Measurements from ENCODE around the gene EIF5B.
"Not testable (repeated sequence)": the region's sequence is repeated elsewhere in the genome, so short reads cannot be mapped to it uniquely, and the experiment has no call there.

EIF5B gene

GRCh38 chr2:99337113-99338028 is at the start of gene EIF5B:
Gene EIF5B (plus strand): TSS chr2:99337389. CDS start chr2:99337555, 166 bp downstream.
- DNase-seq (ENCODE audit: low read depth) = peak; percentile 83

GRCh38 chr2:99297994-99298393 is 39.2 kb upstream of the EIF5B start:
- no peak for DNase-seq (ENCODE audit: low read depth)

GRCh38 chr2:99299580-99299979 is 37.6 kb upstream of the EIF5B start:
- no peak for DNase-seq (ENCODE audit: low read depth)

GRCh38 chr2:99301097-99301496 is 36.1 kb upstream of the EIF5B start, which contains the start of gene LYG1:
Gene LYG1 (minus strand): TSS chr2:99301197. CDS start chr2:99295670, 5,527 bp downstream.
- not testable (repeated sequence) for DNase-seq (ENCODE audit: low read depth)

GRCh38 chr2:99317161-99317872 is 19.9 kb upstream of the EIF5B start:
- no peak for DNase-seq (ENCODE audit: low read depth)

GRCh38 chr2:99317873-99318200 is 19.4 kb upstream of the EIF5B start:
- DNase-seq (ENCODE audit: low read depth) = not testable (repeated sequence)

- no peak for DNase-seq (ENCODE audit: low read depth)
Observed at GRCh38 chr2:99325384-99325783, 11.8 kb upstream of the EIF5B start.

GRCh38 chr2:99335911-99336803 is 1.0 kb upstream of the EIF5B start, which contains the start of gene TXNDC9:
Gene TXNDC9 (minus strand): TSS chr2:99336333. CDS start chr2:99333210, 3,123 bp downstream.
- peak; percentile 98 for DNase-seq (ENCODE audit: low read depth)

GRCh38 chr2:99336804-99337112 is 431 bp upstream of the EIF5B start:
- DNase-seq (ENCODE audit: low read depth) = no peak

- no peak for DNase-seq (ENCODE audit: low read depth)
Observed at GRCh38 chr2:99338029-99338585, 918 bp downstream of the EIF5B start.

GRCh38 chr2:99340669-99341236 is 3.6 kb downstream of the EIF5B start:
- DNase-seq (ENCODE audit: low read depth) = no peak

- no peak for DNase-seq (ENCODE audit: low read depth)
Observed at GRCh38 chr2:99342536-99342935, 5.3 kb downstream of the EIF5B start.

- not testable (repeated sequence) for DNase-seq (ENCODE audit: low read depth)
Observed at GRCh38 chr2:99345446-99345845, 8.3 kb downstream of the EIF5B start.

GRCh38 chr2:99346218-99346617 is 9.0 kb downstream of the EIF5B start:
- no peak for DNase-seq (ENCODE audit: low read depth)

GRCh38 chr2:99348173-99348572 is 11.0 kb downstream of the EIF5B start:
- no peak for DNase-seq (ENCODE audit: low read depth)

GRCh38 chr2:99350194-99350593 is 13.0 kb downstream of the EIF5B start:
- DNase-seq (ENCODE audit: low read depth) = no peak

- no peak for DNase-seq (ENCODE audit: low read depth)
Observed at GRCh38 chr2:99354070-99354469, 16.9 kb downstream of the EIF5B start.

- not testable (repeated sequence) for DNase-seq (ENCODE audit: low read depth)
Observed at GRCh38 chr2:99354825-99355224, 17.6 kb downstream of the EIF5B start.

- no peak for DNase-seq (ENCODE audit: low read depth)
Observed at GRCh38 chr2:99356853-99357252, 19.7 kb downstream of the EIF5B start.

GRCh38 chr2:99365661-99366060 is 28.5 kb downstream of the EIF5B start:
- no peak for DNase-seq (ENCODE audit: low read depth)

GRCh38 chr2:99368854-99369253 is 31.7 kb downstream of the EIF5B start:
- DNase-seq (ENCODE audit: low read depth) = not testable (repeated sequence)
